Gastrocnemius medialis (tissue), 4 donors: ENCODE measurements around the gene EPHB6. TPM values are rescaled to one million over a fixed set of nuclear protein-coding genes. Genes with fewer than 3 reads are reported as not detected.

Experiments used
- ATAC-seq, 2 donors: fragments of 150-250 bp; one replicate each; pipeline ENCODE4 v1.9.1; 2016
- DNase-seq, 2 donors: peaks; one replicate each; pipeline ENCODE4 v3.0.0-alpha.2; 2019
- H3K27ac ChIP-seq, 4 donors: fragments of 200-600 bp; sonication (generic); 1 replicate in 1 of 4; 2 replicates in 3 of 4; pipeline ENCODE4 v1.5.1; 2016 to 2018; ENCODE audit warnings: mild to moderate bottlenecking in 2 of 4, moderate library complexity in 1 of 4
- H3K27me3 ChIP-seq, 3 donors: fragments of 200-600 bp; sonication (generic) in 2 of 3; 1 replicate in 1 of 3; 2 replicates in 2 of 3; pipeline versions ENCODE4 v1.5.1 to v1.6.0; 2016 to 2019; ENCODE audit warnings: mild to moderate bottlenecking in 1 of 3, moderate library complexity in 1 of 3
- H3K36me3 ChIP-seq, 2 donors: fragments of 200-600 bp; sonication (generic) in 1 of 2; one replicate each; pipeline ENCODE4 v1.5.1; 2017 to 2018
- H3K4me1 ChIP-seq, 2 donors: fragments of 200-600 bp; sonication (generic) in 1 of 2; one replicate each; pipeline ENCODE4 v1.5.1; 2016 to 2017; ENCODE audit warnings: mild to moderate bottlenecking in 2 of 2
- H3K4me3 ChIP-seq, 4 donors: fragments of 200-600 bp; sonication (generic) in 3 of 4; 1 replicate in 1 of 4; 2 replicates in 3 of 4; pipeline ENCODE4 v1.5.1; 2016 to 2019; ENCODE audit warnings: mild to moderate bottlenecking in 2 of 4
- H3K9me3 ChIP-seq, 3 donors: fragments of 200-600 bp; sonication (generic) in 2 of 3; 1 replicate in 1 of 3; 2 replicates in 2 of 3; pipeline ENCODE4 v1.5.1; 2016 to 2019
- CTCF ChIP-seq, 5 experiments: fragments of 450-650 bp in 3 of 5; fragments of 200-600 bp in 2 of 5; sonication (generic) in 2 of 5; IDR thresholded peaks in 4 of 5; conservative IDR thresholded peaks in 1 of 5; 1 replicate in 4 of 5; 2 replicates in 1 of 5; pipeline ENCODE4 v1.5.1; 2016 to 2019; ENCODE audit warnings: antibody characterized with exemption in 5 of 5, mild to moderate bottlenecking in 3 of 5, moderate library complexity in 3 of 5
- POLR2A ChIP-seq, 2 donors: fragments of 450-650 bp; IDR thresholded peaks; one replicate each; pipeline ENCODE4 v1.6.1; 2017; ENCODE audit warnings: antibody characterized with exemption in 2 of 2, mild to moderate bottlenecking in 2 of 2, moderate library complexity in 2 of 2
- in situ Hi-C, 4 donors: fragments of 200-750 bp; cut with MboI; loops; one replicate each; pipeline versions ENCODE4 v1.15.0 to v1.8.0; 2017; ENCODE audit warnings: low sequenced_read_pairs in 4 of 4
- intact Hi-C: fragments of 100-400 bp; cut with DNase I; formaldehyde crosslinking; loops from one replicate; pipeline ENCODE4 v1.15.1; 2023; ENCODE audit warnings: low total_unique reads
- total RNA-seq, 4 donors: library from RNA; depleted of rRNA; stranded (reverse); fragments of >200 nt; gene quantifications; one replicate each; pipeline versions ENCODE4 v1.1.0 to v1.2.3, GENCODE V29; 2016

Gene EPHB6
- total RNA-seq, 4 donors from 2014 or later = 2.0 to 8.9 (median 2.8) TPM

GRCh38 chr7:142885311-142886230 lies 30.7 kb downstream of the EPHB6 start, which contains the start of gene TRPV6:
TSS of gene TRPV6 (minus strand) at chr7:142885745.
- ATAC-seq (no peak), DNase-seq (no peak)
- H3K4me1 ChIP-seq = no peaks in the 10 kb centered on the region
- in situ Hi-C loops = no loop called here
- peaks cover 0 to 2% (median 0%) of the 10 kb centered on the region in 3 donors for H3K27me3 ChIP-seq
- H3K36me3 ChIP-seq = no peaks in the 10 kb centered on the region
- no peaks in the 10 kb centered on the region for H3K9me3 ChIP-seq
- intact Hi-C loops = no loop called here
- no peak within 1 kb of the TSS for H3K4me3 ChIP-seq
- TF ChIP-seq CTCF (IDR thresholded peaks at IDR 0.05 in 4 of 5, conservative IDR thresholded peaks at IDR 0.05 in 1 of 5) (no peak), POLR2A (IDR thresholded peaks at IDR 0.05) (no peak)
- H3K27ac ChIP-seq = no peak within 1 kb of the TSS

GRCh38 chr7:142886866-142887265 lies 32.0 kb downstream of the EPHB6 start:
- Histone ChIP-seq H3K4me1 (no peaks in the 10 kb centered on the region), H3K4me3 (no peak overlapping the region), H3K36me3 (no peaks in the 10 kb centered on the region), H3K27ac (no peak overlapping the region), H3K9me3 (no peaks in the 10 kb centered on the region), H3K27me3 (peaks cover 0 to 4% (median 0%) of the 10 kb centered on the region in 3 donors)
- intact Hi-C loops = no loop called here
- DNase-seq (no peak), ATAC-seq (no peak)
- in situ Hi-C loops = no loop called here
- TF ChIP-seq CTCF (IDR thresholded peaks at IDR 0.05 in 4 of 5, conservative IDR thresholded peaks at IDR 0.05 in 1 of 5) (no peak), POLR2A (IDR thresholded peaks at IDR 0.05) (no peak)

GRCh38 chr7:142887282-142888015 lies 32.6 kb downstream of the EPHB6 start:
- H3K36me3 ChIP-seq = no peaks in the 10 kb centered on the region
- H3K27me3 ChIP-seq = peaks cover 0 to 4% (median 0%) of the 10 kb centered on the region in 3 donors
- TF ChIP-seq POLR2A (IDR thresholded peaks at IDR 0.05) (no peak), CTCF (IDR thresholded peaks at IDR 0.05 in 4 of 5, conservative IDR thresholded peaks at IDR 0.05 in 1 of 5) (no peak)
- H3K27ac ChIP-seq = no peak overlapping the region
- no peak for DNase-seq
- no peak for ATAC-seq
- no peaks in the 10 kb centered on the region for H3K4me1 ChIP-seq
- no peak overlapping the region for H3K4me3 ChIP-seq
- intact Hi-C loops = no loop called here
- no peaks in the 10 kb centered on the region for H3K9me3 ChIP-seq
- in situ Hi-C loops = no loop called here

- no peaks in the 10 kb centered on the region for H3K9me3 ChIP-seq
- TF ChIP-seq CTCF (IDR thresholded peaks at IDR 0.05 in 4 of 5, conservative IDR thresholded peaks at IDR 0.05 in 1 of 5) (no peak), POLR2A (IDR thresholded peaks at IDR 0.05) (no peak)
- H3K4me3 ChIP-seq = no peak overlapping the region
- in situ Hi-C loops = no loop called here
- no peak for ATAC-seq
- no peak overlapping the region for H3K27ac ChIP-seq
- H3K27me3 ChIP-seq = peaks cover 0 to 4% (median 0%) of the 10 kb centered on the region in 3 donors
- intact Hi-C loops = no loop called here
- no peaks in the 10 kb centered on the region for H3K4me1 ChIP-seq
- no peaks in the 10 kb centered on the region for H3K36me3 ChIP-seq
- no peak for DNase-seq
Observed at GRCh38 chr7:142889816-142890215, 34.9 kb downstream of the EPHB6 start.
